GM23338 (cell line): ENCODE data around the gene ZNF853. TPM values are rescaled to one million over a fixed set of nuclear protein-coding genes. Genes with fewer than 3 reads are reported as not detected.

ENCODE experiments used
- ATAC-seq: fragments of 200-7000 bp; cut with Tn5 transposase; 3 replicates; pipeline ENCODE4 v1.9.1; 2020
- DNase-seq: peaks from one replicate; pipeline ENCODE4 v3.0.0-alpha.2; 2015; ENCODE audit warnings: low spot score
- H2AFZ ChIP-seq: fragments of 200-600 bp; sonication (generic); 2 replicates; pipeline ENCODE4 v1.8.0; 2016; ENCODE audit warnings: antibody characterized with exemption, mild to moderate bottlenecking, moderate library complexity
- H3F3A ChIP-seq: fragments of 200-600 bp; sonication (generic); replicated peaks from 2 replicates; pipeline ENCODE4 v1.8.0; 2017; ENCODE audit warnings: antibody characterized with exemption, mixed run types, low read depth
- H3K27ac ChIP-seq: fragments of 200-600 bp; sonication (generic); 2 replicates; pipeline ENCODE4 v1.6.1; 2016; ENCODE audit warnings: low read depth
- H3K27me3 ChIP-seq: fragments of 200-600 bp; sonication (generic); 2 replicates; pipeline ENCODE4 v1.8.0; 2016; ENCODE audit warnings: mild to moderate bottlenecking, mixed run types, moderate library complexity; ENCODE audit not compliant: insufficient read depth
- H3K36me3 ChIP-seq: fragments of 200-600 bp; sonication (generic); 2 replicates; pipeline ENCODE4 v1.8.0; 2016; ENCODE audit warnings: mild to moderate bottlenecking; ENCODE audit not compliant: insufficient read depth
- H3K4me1 ChIP-seq: fragments of 200-600 bp; sonication (generic); 2 replicates; pipeline ENCODE4 v1.8.0; 2016; ENCODE audit warnings: mild to moderate bottlenecking, moderate library complexity; ENCODE audit not compliant: insufficient read depth
- H3K4me2 ChIP-seq: fragments of 200-600 bp; sonication (generic); 2 replicates; pipeline ENCODE4 v1.7.1; 2017; ENCODE audit warnings: mixed run types
- H3K4me3 ChIP-seq: fragments of 200-600 bp; sonication (generic); 2 replicates; pipeline ENCODE4 v1.6.1; 2016; ENCODE audit warnings: mixed run types
- H3K79me2 ChIP-seq: fragments of 200-600 bp; sonication (generic); replicated peaks from 2 replicates; pipeline ENCODE4 v1.8.0; 2017; ENCODE audit warnings: mild to moderate bottlenecking; ENCODE audit not compliant: insufficient read depth
- H3K9me2 ChIP-seq: fragments of 200-600 bp; sonication (generic); 2 replicates; pipeline ENCODE4 v1.8.0; 2017; ENCODE audit not compliant: insufficient read depth
- H4K20me1 ChIP-seq: fragments of 200-600 bp; sonication (generic); replicated peaks from 2 replicates; pipeline ENCODE4 v1.8.0; 2017; ENCODE audit warnings: mild to moderate bottlenecking; ENCODE audit not compliant: insufficient read depth
- H3K27ac Mint-ChIP-seq: 2 replicates; pipeline ENCODE4 v1.8.0; 2020; ENCODE audit warnings: inconsistent platforms, mild to moderate bottlenecking, moderate library complexity, mixed read lengths
- H3K27me3 Mint-ChIP-seq: 3 replicates; pipeline ENCODE4 v1.8.0; 2022; ENCODE audit warnings: low read depth, mild to moderate bottlenecking, moderate library complexity, mixed read lengths, inconsistent platforms; ENCODE audit not compliant: insufficient read depth, poor library complexity
- H3K36me3 Mint-ChIP-seq: 3 replicates; pipeline ENCODE4 v1.8.0; 2021; ENCODE audit warnings: low read depth, mild to moderate bottlenecking, inconsistent platforms, moderate library complexity, mixed read lengths
- H3K4me1 Mint-ChIP-seq: 3 replicates; pipeline ENCODE4 v1.8.0; 2020; ENCODE audit warnings: mild to moderate bottlenecking, inconsistent platforms, mixed read lengths
- H3K4me3 Mint-ChIP-seq: 3 replicates; pipeline ENCODE4 v1.8.0; 2021; ENCODE audit warnings: moderate library complexity, mild to moderate bottlenecking, inconsistent platforms, mixed read lengths
- H3K9me3 Mint-ChIP-seq: 3 replicates; pipeline ENCODE4 v1.8.0; 2020; ENCODE audit warnings: moderate library complexity, mild to moderate bottlenecking, inconsistent platforms, mixed read lengths
- CREB1 ChIP-seq: fragments of 250-450 bp; sonication (Bioruptor Pico); IDR thresholded peaks from 2 replicates; pipeline ENCODE4 v1.5.0; 2020; ENCODE audit warnings: low read depth, mild to moderate bottlenecking, moderate library complexity
- EZH2 ChIP-seq: fragments of 200-600 bp; sonication (generic); IDR thresholded peaks from one replicate; pipeline ENCODE4 v1.8.0; 2017; ENCODE audit warnings: antibody characterized with exemption, mild to moderate bottlenecking, low read depth; ENCODE audit not compliant: unreplicated experiment
- EZH2phosphoT487 ChIP-seq: fragments of 200-600 bp; sonication (generic); IDR thresholded peaks from one replicate; pipeline ENCODE4 v1.8.1; 2018; ENCODE audit warnings: antibody characterized with exemption; ENCODE audit not compliant: unreplicated experiment
- JUNB ChIP-seq: IDR thresholded peaks from one replicate; pipeline ENCODE4 v1.6.1; 2016; ENCODE audit warnings: antibody characterized with exemption; ENCODE audit not compliant: unreplicated experiment
- NANOG ChIP-seq: IDR thresholded peaks from 2 replicates; pipeline ENCODE4 v1.6.1; 2016; ENCODE audit warnings: antibody characterized with exemption, borderline replicate concordance
- POLR2AphosphoS5 ChIP-seq: IDR thresholded peaks from 2 replicates; pipeline ENCODE4 v1.6.1; 2016; ENCODE audit warnings: antibody characterized with exemption, low read depth
- STAT1 ChIP-seq: IDR thresholded peaks from one replicate; pipeline ENCODE4 v1.6.1; 2016; ENCODE audit warnings: antibody characterized with exemption; ENCODE audit not compliant: unreplicated experiment
- ZNF114 ChIP-seq: fragments of 250-450 bp; sonication (Bioruptor Pico); IDR thresholded peaks from 2 replicates; pipeline ENCODE4 v1.5.0; 2020; ENCODE audit warnings: mild to moderate bottlenecking, moderate library complexity
- ZNF331 ChIP-seq: fragments of 250-450 bp; sonication (Bioruptor Pico); IDR thresholded peaks from 2 replicates; pipeline ENCODE4 v1.5.0; 2020; ENCODE audit warnings: low read depth, mild to moderate bottlenecking, moderate library complexity
- polyA plus RNA-seq: library from polyadenylated mRNA; unstranded; fragments of >200 nt; fragmentation: Nextera tagmentation; extraction: Ambion mirVana; gene quantifications from 2 replicates; pipeline ENCODE4 v1.2.1, GENCODE V29; 2016
- total RNA-seq: library from RNA; depleted of rRNA; stranded (reverse); fragments of >200 nt; shearing (Covaris generic); gene quantifications from 2 replicates; pipeline ENCODE4 v1.2.3, GENCODE V29; 2014
- TF ChIP-seq, protein P1 (sequence below), 2 experiments: fragments of 200-600 bp in 1 of 2; sonication (generic) in 1 of 2; conservative IDR thresholded peaks; 2 replicates each; pipeline versions ENCODE4 v1.5.1 to v1.6.1; 2016 to 2017; ENCODE audit warnings: antibody characterized with exemption in 2 of 2, low read depth in 2 of 2, mild to moderate bottlenecking in 2 of 2, moderate library complexity in 1 of 2
- TF ChIP-seq, protein P2 (sequence below): IDR thresholded peaks from 2 replicates; pipeline ENCODE4 v1.6.1; 2016; ENCODE audit warnings: antibody characterized with exemption
- TF ChIP-seq, protein P3 (sequence below): IDR thresholded peaks from one replicate; pipeline ENCODE4 v1.6.1; 2018; ENCODE audit warnings: antibody characterized with exemption; ENCODE audit not compliant: unreplicated experiment

The ZNF853 gene
- total and polyA plus RNA-seq, 2 experiments from 2014 or later, result 0.32 to 8.9 TPM

DNA sequence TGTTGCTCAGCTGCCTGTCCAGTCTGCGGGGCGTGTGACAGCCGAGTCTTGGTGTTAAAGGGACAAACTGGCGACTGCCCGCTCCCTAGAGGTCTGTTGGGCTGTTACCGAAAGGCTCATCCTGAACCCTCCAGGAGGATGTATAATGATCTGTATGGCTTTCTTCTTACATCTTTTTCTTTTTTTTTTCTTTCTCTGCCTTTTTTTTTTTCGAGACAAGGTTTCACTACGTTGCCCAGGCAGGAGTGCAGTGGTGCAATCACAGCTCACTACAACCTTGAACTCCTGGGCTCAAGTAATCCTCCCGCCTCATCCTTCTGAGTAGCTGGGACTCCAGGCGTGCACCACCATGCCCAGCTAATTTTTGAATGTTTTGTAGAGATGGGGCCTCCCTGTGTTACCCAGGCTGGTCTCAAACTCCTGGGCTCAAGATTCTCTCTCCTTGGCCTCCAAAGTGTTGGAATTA, 24.7 kb upstream of the ZNF853 start (continued):
- TF ChIP-seq, protein P1, sequence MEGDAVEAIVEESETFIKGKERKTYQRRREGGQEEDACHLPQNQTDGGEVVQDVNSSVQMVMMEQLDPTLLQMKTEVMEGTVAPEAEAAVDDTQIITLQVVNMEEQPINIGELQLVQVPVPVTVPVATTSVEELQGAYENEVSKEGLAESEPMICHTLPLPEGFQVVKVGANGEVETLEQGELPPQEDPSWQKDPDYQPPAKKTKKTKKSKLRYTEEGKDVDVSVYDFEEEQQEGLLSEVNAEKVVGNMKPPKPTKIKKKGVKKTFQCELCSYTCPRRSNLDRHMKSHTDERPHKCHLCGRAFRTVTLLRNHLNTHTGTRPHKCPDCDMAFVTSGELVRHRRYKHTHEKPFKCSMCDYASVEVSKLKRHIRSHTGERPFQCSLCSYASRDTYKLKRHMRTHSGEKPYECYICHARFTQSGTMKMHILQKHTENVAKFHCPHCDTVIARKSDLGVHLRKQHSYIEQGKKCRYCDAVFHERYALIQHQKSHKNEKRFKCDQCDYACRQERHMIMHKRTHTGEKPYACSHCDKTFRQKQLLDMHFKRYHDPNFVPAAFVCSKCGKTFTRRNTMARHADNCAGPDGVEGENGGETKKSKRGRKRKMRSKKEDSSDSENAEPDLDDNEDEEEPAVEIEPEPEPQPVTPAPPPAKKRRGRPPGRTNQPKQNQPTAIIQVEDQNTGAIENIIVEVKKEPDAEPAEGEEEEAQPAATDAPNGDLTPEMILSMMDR (conservative IDR thresholded peaks at IDR 0.05; ENCODE audit: low read depth in 2 of 2), result no peak
- TF ChIP-seq JUNB (no peak), ZNF331 (CRISPR knock-in tag) (no peak), STAT1 (no peak), NANOG (no peak), EZH2 (no peak), POLR2AphosphoS5 (no peak), ZNF114 (CRISPR knock-in tag) (no peak)
- TF ChIP-seq, protein P2, sequence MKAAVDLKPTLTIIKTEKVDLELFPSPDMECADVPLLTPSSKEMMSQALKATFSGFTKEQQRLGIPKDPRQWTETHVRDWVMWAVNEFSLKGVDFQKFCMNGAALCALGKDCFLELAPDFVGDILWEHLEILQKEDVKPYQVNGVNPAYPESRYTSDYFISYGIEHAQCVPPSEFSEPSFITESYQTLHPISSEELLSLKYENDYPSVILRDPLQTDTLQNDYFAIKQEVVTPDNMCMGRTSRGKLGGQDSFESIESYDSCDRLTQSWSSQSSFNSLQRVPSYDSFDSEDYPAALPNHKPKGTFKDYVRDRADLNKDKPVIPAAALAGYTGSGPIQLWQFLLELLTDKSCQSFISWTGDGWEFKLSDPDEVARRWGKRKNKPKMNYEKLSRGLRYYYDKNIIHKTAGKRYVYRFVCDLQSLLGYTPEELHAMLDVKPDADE, result no peak
- TF ChIP-seq, protein P3, sequence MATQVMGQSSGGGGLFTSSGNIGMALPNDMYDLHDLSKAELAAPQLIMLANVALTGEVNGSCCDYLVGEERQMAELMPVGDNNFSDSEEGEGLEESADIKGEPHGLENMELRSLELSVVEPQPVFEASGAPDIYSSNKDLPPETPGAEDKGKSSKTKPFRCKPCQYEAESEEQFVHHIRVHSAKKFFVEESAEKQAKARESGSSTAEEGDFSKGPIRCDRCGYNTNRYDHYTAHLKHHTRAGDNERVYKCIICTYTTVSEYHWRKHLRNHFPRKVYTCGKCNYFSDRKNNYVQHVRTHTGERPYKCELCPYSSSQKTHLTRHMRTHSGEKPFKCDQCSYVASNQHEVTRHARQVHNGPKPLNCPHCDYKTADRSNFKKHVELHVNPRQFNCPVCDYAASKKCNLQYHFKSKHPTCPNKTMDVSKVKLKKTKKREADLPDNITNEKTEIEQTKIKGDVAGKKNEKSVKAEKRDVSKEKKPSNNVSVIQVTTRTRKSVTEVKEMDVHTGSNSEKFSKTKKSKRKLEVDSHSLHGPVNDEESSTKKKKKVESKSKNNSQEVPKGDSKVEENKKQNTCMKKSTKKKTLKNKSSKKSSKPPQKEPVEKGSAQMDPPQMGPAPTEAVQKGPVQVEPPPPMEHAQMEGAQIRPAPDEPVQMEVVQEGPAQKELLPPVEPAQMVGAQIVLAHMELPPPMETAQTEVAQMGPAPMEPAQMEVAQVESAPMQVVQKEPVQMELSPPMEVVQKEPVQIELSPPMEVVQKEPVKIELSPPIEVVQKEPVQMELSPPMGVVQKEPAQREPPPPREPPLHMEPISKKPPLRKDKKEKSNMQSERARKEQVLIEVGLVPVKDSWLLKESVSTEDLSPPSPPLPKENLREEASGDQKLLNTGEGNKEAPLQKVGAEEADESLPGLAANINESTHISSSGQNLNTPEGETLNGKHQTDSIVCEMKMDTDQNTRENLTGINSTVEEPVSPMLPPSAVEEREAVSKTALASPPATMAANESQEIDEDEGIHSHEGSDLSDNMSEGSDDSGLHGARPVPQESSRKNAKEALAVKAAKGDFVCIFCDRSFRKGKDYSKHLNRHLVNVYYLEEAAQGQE, result no peak

DNA sequence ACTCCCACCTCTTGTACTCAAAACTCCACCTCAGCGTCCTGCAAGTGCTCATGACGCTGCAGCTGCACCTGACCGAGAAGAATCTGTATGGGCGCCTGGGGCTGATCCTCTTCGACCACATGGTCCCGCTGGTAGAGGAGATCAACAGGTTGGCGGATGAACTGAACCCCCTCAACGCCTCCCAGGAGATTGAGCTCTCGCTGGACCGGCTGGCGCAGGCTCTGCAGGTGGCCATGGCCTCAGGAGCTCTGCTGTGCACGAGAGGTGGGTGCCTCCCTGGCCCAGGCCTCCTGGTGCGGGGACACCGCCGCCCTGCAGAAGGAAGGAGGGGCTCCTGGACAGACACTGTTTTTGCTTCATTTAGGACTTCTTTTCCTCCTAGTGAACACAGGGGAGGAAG, 15.3 kb upstream of the ZNF853 start:
- no peaks in the 10 kb centered on the region for H3K4me1 Mint-ChIP-seq
- no peak for ATAC-seq
- no peak overlapping the region for H3K27ac Mint-ChIP-seq
- TF ChIP-seq JUNB (no peak), EZH2 (no peak), NANOG (no peak), ZNF331 (CRISPR knock-in tag) (no peak), ZNF114 (CRISPR knock-in tag) (no peak), POLR2AphosphoS5 (no peak), EZH2phosphoT487 (no peak), CREB1 (CRISPR knock-in tag) (no peak)
- TF ChIP-seq, protein P2, result no peak
- TF ChIP-seq, protein P3, result no peak
- TF ChIP-seq, protein P1 (conservative IDR thresholded peaks at IDR 0.05; ENCODE audit: low read depth in 2 of 2), result no peak

More for the DNA sequence above, 15.3 kb upstream of the ZNF853 start:
- no peak overlapping the region for H3K27ac ChIP-seq
- H3K4me1 ChIP-seq, result no peaks in the 10 kb centered on the region
- no peak for DNase-seq
- no peak overlapping the region for H3K4me3 Mint-ChIP-seq
- H3K4me3 ChIP-seq, result no peak overlapping the region
- H3K36me3 Mint-ChIP-seq, result peaks cover 68% of the 10 kb centered on the region
- H3K9me3 Mint-ChIP-seq, result no peaks in the 10 kb centered on the region
- H4K20me1 ChIP-seq, result peaks cover 3% of the 10 kb centered on the region; the same call in 1 of the 2 replicates
- H3F3A ChIP-seq, result no peaks in the 10 kb centered on the region
- no peak overlapping the region for H2AFZ ChIP-seq
- H3K4me2 ChIP-seq, result no peak overlapping the region
- no peaks in the 10 kb centered on the region for H3K9me2 ChIP-seq
- H3K79me2 ChIP-seq, result no peaks in the 10 kb centered on the region
- peaks cover 5% of the 10 kb centered on the region for H3K27me3 Mint-ChIP-seq
- H3K27me3 ChIP-seq, result no peaks in the 10 kb centered on the region
- peaks cover 10% of the 10 kb centered on the region; the same call in 1 of the 2 replicates for H3K36me3 ChIP-seq
